ENCODE data around the gene ALOX12.
"Not testable (repeated sequence)": the region's sequence is repeated elsewhere in the genome, so short reads cannot be mapped to it uniquely, and the experiment has no call there.

Gene ALOX12

DNA sequence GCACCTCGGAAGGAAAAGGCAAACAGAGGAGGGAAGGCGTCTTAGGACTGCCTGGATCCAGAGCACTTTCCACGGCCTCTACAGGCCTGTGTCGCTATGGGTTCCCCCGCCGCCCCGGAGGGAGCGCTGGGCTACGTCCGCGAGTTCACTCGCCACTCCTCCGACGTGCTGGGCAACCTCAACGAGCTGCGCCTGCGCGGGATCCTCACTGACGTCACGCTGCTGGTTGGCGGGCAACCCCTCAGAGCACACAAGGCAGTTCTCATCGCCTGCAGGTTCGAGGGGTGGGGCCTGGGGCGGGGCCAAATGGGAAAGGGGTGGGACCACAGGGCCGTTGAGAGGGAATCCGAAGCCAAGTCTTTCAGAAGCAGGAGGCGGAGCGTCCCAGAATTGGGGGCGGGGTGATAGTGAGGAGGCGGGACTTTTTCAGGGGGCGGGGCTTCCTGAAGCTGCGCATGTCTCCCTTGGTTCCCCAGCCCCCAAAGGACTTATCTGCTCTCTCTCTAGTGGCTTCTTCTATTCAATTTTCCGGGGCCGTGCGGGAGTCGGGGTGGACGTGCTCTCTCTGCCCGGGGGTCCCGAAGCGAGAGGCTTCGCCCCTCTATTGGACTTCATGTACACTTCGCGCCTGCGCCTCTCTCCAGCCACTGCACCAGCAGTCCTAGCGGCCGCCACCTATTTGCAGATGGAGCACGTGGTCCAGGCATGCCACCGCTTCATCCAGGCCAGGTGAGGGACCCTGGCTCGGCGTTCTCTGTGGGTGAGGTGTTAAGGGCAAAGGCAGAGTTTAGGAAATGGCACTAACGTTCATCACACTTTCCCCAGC is 27.9 kb downstream of the ALOX12 start:
- DNase-seq: peak; percentile 81

GRCh38 chr17:7024402-7024785 is 28.5 kb downstream of the ALOX12 start:
- no peak for DNase-seq

DNA sequence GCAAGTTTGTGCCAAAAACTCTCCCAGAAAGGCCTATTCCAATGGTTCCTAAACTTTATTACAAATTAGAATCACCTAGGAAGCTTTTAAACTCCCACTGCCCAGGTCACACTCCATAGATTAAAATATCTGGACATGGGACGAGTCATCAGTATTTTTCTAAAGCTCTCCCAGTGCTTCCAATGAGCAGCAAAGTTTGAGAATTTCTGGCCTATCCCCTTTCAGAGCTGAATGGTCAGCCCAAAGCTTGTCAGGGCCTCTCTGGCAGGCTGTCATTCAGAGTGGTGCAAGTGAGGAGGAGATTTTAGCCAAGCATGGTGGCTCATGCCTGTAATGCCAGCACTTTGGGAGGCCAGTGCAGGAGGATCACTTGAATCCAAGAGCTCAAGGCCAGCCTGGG is 29.4 kb downstream of the ALOX12 start:
- DNase-seq: no peak

- DNase-seq: no peak
Measured at GRCh38 chr17:7026471-7027115, 30.7 kb downstream of the ALOX12 start.

- no peak for DNase-seq
Measured at GRCh38 chr17:7027335-7027734, 31.5 kb downstream of the ALOX12 start.

- DNase-seq: no peak
Measured at GRCh38 chr17:7029096-7029495, 33.2 kb downstream of the ALOX12 start.

- no peak for DNase-seq
Measured at GRCh38 chr17:7029659-7030058, 33.8 kb downstream of the ALOX12 start.

DNA sequence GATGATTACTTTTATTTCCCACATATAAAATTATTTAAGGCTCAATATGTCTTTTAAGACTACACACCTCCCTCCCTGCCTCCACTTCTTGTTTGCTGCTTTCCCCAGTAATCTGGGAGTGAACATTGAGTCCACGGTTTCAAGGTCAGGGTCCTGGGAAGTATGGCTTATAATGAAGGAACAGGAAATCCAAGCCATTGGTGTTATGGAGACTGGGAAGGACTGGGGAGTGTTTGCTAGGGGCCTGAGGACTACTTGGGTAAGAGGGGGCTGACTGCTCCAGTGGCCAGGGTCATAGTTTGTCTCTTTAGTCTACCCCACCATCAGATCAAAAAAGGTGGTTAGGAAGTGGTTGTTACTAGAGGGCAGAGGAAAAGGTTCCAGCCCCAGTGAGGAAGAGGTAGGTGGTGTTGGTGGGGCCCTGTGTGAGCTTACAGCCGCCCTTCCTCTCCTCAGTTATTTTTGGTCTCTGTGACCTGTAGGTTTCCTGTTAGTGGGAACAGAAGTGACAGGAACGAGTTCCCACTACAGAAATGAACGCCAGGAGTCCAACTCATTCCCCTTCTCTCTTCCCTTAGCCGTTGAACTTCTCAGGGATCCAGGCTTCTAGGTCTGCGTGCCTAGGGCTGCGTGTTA is 39.2 kb downstream of the ALOX12 start:
- DNase-seq: no peak

DNA sequence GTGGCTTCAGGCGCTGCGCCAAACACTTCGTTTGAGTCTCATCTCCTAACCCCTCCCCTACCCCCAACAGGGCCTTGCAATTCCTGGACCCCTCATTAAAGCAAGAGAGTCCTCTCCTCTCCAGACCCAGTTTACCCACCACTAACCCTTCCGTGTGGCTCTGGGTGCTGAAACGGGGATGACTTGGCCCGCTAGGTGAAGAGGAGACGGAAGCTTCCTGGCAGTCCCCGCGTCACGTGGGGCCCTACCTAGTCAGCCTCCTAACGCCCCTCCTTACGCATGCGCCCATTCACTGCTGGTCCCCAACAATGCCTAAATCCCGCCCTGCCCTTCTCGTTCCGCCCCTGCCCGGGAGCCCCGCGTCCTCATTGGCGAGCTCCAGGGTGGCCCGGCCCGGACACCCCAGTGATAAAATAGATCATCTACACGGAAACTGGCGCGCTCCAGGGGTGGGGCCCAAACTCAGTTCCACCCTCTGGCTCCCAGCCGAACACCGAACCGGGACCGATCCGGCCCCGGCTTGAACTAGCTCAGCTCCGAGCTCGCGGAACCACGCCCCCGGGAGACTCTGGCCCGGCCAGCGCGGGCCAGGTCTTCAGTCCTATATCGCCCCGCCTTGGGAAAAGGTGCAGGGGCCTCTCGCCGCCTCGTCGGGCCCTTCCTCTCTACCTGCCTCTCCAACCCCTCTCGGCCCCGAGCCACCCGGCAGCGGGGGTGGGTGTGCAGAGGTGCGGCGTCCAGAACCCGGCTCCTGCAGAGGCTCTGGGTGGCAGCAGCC is 39.9 kb downstream of the ALOX12 start, which contains the start of gene SLC16A13:
TSS of gene SLC16A13 (plus strand) at position 425 of the 778 bp plus-strand sequence. CDS start 368 bp downstream, outside the sequence.
- DNase-seq: peak; percentile 72

DNA sequence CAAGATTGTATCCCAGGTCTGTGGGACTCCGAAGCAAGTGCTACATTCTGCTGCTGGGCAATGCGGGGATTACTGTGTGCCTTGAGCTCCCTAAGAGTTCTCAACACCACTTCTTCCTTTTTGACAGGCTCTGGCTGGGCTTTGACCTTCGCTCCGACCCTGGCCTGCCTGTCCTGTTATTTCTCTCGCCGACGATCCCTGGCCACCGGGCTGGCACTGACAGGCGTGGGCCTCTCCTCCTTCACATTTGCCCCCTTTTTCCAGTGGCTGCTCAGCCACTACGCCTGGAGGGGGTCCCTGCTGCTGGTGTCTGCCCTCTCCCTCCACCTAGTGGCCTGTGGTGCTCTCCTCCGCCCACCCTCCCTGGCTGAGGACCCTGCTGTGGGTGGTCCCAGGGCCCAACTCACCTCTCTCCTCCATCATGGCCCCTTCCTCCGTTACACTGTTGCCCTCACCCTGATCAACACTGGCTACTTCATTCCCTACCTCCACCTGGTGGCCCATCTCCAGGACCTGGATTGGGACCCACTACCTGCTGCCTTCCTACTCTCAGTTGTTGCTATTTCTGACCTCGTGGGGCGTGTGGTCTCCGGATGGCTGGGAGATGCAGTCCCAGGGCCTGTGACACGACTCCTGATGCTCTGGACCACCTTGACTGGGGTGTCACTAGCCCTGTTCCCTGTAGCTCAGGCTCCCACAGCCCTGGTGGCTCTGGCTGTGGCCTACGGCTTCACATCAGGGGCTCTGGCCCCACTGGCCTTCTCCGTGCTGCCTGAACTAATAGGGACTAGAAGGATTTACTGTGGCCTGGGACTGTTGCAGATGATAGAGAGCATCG is 42.4 kb downstream of the ALOX12 start:
- no peak for DNase-seq

- no peak for DNase-seq
Measured at GRCh38 chr17:7039832-7040231, 44.0 kb downstream of the ALOX12 start.

DNA sequence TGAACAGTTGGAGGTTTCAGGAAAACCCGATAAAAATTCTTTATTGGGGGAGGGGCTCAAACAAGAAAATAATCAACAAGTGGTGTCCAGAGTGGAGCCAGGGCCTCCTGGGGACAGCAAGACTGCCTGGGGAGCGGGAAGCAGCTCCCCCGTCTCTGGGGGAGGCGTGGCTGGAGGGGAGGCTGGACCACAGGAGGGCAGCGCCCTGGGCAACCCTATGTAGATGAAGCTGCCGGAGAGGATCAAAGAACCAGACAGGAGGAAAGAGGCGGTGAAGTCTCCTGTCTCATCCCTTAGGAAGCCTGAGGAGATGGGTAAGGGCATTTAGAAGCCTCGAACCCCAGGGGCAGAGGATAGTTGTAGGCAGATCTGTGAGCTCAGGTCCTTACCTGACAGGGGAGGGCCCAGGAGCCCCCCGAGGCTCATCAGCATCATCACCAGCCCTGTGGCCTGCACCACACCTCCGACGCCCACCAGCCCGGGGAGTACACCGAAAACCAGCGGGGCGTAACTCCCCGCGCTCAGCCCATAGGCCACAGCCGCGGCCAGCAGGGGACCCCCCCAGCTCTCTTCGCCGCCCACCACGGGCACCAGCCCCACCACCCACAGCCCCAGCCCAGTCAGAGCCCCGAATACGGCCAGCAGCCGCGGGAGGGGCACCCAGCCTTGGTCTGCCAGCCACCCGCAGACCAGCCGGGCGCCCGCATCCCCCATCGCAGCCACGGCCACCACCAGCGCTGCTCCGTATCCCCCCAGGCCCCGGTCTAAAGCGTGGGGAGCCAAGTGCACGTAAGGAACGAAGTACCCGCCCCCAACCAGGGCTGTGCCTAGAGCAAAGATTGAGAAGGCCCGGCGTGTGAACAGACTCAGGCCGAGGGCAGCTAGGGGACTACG is 46.0 kb downstream of the ALOX12 start:
- DNase-seq: no peak

- DNase-seq: no peak
Measured at GRCh38 chr17:7042501-7043181, 46.8 kb downstream of the ALOX12 start.

DNA sequence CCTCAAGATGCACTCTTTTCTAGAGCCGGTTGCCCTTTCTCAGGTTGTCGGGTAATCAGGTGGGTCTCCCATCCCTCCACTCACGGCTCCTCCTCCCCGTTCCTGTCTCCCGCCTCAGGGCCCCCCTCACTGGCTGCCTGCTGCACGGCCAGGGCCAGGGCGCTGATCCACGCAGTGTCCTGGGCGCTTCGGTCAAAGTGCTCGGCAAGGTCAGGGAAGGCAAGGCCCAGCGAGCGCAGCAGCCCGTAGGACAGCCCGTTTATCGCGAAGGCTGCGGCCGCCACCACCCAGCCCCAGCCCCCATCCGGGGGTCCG is 47.3 kb downstream of the ALOX12 start:
- DNase-seq: no peak

DNA sequence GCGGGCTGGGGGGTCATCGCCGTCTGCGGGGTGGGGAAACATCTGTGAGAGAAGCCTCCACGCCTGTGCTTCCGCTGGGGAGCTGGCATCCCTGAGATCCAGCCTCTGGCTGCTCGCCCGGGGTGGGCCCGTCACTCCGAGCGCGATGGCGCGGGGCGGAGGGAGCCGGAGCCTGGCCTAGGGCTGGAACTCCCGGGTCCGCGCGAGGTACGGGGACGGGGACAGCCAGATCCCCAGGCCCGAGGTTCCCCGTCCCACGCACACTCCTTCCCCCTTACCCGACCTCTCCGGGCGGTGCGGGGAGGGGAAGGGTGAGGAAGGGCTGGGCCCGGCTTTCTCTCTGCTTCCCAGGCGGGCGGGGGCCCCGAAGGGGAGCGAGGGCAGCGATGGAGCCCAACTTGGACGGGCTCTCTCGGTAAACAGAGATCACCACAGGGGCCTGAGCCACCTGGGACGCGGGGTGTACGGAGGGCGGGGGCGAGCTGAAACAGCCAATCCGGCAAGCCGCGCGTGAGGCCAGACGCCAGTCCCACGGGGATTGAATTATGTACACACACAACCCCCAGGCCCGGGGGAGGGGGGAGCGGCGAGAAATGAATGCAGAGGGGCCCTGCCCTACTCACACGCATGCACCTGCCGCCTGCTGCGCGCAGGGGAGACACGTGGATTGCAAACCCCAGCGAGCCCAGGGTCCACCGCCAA is 47.8 kb downstream of the ALOX12 start, which contains the start of gene SLC16A11:
TSS of gene SLC16A11 (minus strand) at position 596 of the 702 bp plus-strand sequence. CDS start at position 17, 579 bp downstream.
- no peak for DNase-seq

- no peak for DNase-seq
Measured at GRCh38 chr17:7045492-7046126, 49.8 kb downstream of the ALOX12 start.

- DNase-seq: no peak
Measured at GRCh38 chr17:7046127-7046724, 50.4 kb downstream of the ALOX12 start.

- DNase-seq: not testable (repeated sequence)
Measured at GRCh38 chr17:7046725-7047397, 51.0 kb downstream of the ALOX12 start.
